OCI-LY7 (cell line): ENCODE data around the gene SNAPC5. TPM values are rescaled to one million over a fixed set of nuclear protein-coding genes. Genes with fewer than 3 reads are reported as not detected.

Experiments
- BruUV-seq: library from RNA; stranded (reverse); fragments of 400-500 nt; replicated peaks from 2 replicates; lab custom pipeline; 2021; lab: Mats Ljungman, UMichigan
- CTCF ChIA-PET: fragments of 300-600 bp; sonication (Branson Sonifier 250); formaldehyde crosslinking; loops from one replicate; lab custom pipeline; 2022; ENCODE audit warnings: antibody characterized with exemption; ENCODE audit not compliant: unreplicated experiment; lab: Charles Lee
- POLR2A ChIA-PET: fragments of 300-600 bp; sonication (Branson Sonifier 250); formaldehyde crosslinking; loops from one replicate; lab custom pipeline; 2022; ENCODE audit warnings: antibody characterized with exemption; lab: Charles Lee
- DNase-seq: peaks from one replicate; pipeline ENCODE4 v3.0.0-alpha.2; 2015; ENCODE audit warnings: low spot score
- H2AFZ ChIP-seq: fragments of 200-600 bp; sonication (generic), shearing (Covaris generic); 2 replicates; pipeline ENCODE4 v1.6.1; 2014; ENCODE audit warnings: mild to moderate bottlenecking, antibody characterized with exemption, low read length, moderate library complexity
- H3K27ac ChIP-seq: fragments of 200-600 bp; sonication (generic); 2 replicates; pipeline ENCODE4 v1.5.1; 2014; ENCODE audit warnings: mixed run types, low read depth, mild to moderate bottlenecking, moderate library complexity, low read length, inconsistent platforms; ENCODE audit not compliant: poor library complexity, severe bottlenecking
- H3K36me3 ChIP-seq: fragments of 200-600 bp; sonication (generic); 2 replicates; pipeline ENCODE4 v1.6.1; 2014; ENCODE audit warnings: mild to moderate bottlenecking, antibody characterized with exemption, low read length, moderate library complexity, mixed read lengths; ENCODE audit not compliant: insufficient read depth
- H3K4me1 ChIP-seq: fragments of 200-600 bp; sonication (generic); 2 replicates; pipeline ENCODE4 v1.5.1; 2014; ENCODE audit warnings: mild to moderate bottlenecking, low read length; ENCODE audit not compliant: insufficient read depth, poor library complexity, severe bottlenecking
- H3K4me2 ChIP-seq: fragments of 200-600 bp; sonication (generic); 2 replicates; pipeline ENCODE4 v1.6.1; 2014; ENCODE audit warnings: mild to moderate bottlenecking, low read length
- H3K4me3 ChIP-seq: fragments of 200-600 bp; sonication (generic); 2 replicates; pipeline ENCODE4 v1.5.1; 2014; ENCODE audit warnings: mild to moderate bottlenecking, low read depth, low read length; ENCODE audit not compliant: poor library complexity, severe bottlenecking
- H3K79me2 ChIP-seq: fragments of 200-600 bp; sonication (generic); 2 replicates; pipeline ENCODE4 v1.6.1; 2016; ENCODE audit warnings: low read depth, mild to moderate bottlenecking, low read length, moderate library complexity, mixed read lengths; ENCODE audit not compliant: insufficient read depth
- H3K9me2 ChIP-seq: fragments of 200-600 bp; sonication (generic); 2 replicates; pipeline ENCODE4 v1.6.1; 2016; ENCODE audit warnings: mild to moderate bottlenecking, low read length, mixed read lengths; ENCODE audit not compliant: insufficient read depth
- H3K9me3 ChIP-seq: fragments of 200-600 bp; sonication (generic); 2 replicates; pipeline ENCODE4 v1.6.1; 2014; ENCODE audit warnings: mild to moderate bottlenecking, mixed run types, low read length, mixed read lengths
- H4K20me1 ChIP-seq: fragments of 200-600 bp; sonication (generic); 2 replicates; pipeline ENCODE4 v1.6.1; 2014; ENCODE audit warnings: mild to moderate bottlenecking, antibody characterized with exemption, low read length, moderate library complexity, mixed read lengths; ENCODE audit not compliant: insufficient read depth
- CTCF ChIP-seq: fragments of 200-600 bp; sonication (generic); conservative IDR thresholded peaks from 2 replicates; pipeline ENCODE4 v1.5.1; 2014; ENCODE audit warnings: mild to moderate bottlenecking, antibody characterized with exemption, low read length, moderate library complexity, mixed read lengths
- EZH2phosphoT487 ChIP-seq: fragments of 200-600 bp; sonication (generic); IDR thresholded peaks from 2 replicates; pipeline ENCODE4 v1.6.1; 2018; ENCODE audit warnings: low read depth, borderline replicate concordance, mild to moderate bottlenecking, mixed run types, antibody characterized with exemption, low read length, moderate library complexity, mixed read lengths
- intact Hi-C: fragments of 100-400 bp; cut with micrococcal nuclease; formaldehyde crosslinking; loops from one replicate; pipeline ENCODE4 v1.10.0; 2022; ENCODE audit not compliant: unreplicated experiment
- total RNA-seq, 2 experiments: library from RNA; depleted of rRNA in 1 of 2; stranded (reverse); fragments of >200 nt in 1 of 2; shearing (Covaris generic) in 1 of 2; gene quantifications; 2 replicates each; pipeline ENCODE4 v1.2.3, GENCODE V29; 2014 to 2022

Gene SNAPC5
- total RNA-seq, 2 experiments from 2014 or later, result 26.5 to 30.7 TPM

DNA sequence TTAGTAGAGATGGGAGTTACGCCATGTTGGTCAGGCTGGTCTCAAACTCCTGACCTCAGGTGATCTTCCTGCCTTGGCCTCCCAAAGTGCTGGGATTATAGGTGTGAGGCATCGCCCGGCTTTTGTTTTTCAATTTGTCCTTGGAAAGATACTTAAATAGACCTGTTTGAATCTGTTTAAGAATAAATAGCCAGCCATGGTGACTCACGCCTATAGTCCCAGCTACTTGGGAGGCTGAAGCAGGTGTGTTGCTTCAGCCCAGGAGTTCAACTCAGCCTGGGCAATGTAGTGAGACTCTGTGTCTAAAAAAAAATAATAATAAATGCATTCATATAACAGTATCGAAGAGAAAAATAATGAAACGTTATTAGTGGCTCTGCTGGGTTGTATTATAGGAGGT, 17.3 kb downstream of the SNAPC5 start:
- Histone ChIP-seq H3K4me1 (no peaks in the 10 kb centered on the region), H3K4me2 (no peak overlapping the region), H3K79me2 (no peaks in the 10 kb centered on the region), H3K36me3 (peaks cover 40% of the 10 kb centered on the region), H3K27ac (no peak overlapping the region), H2AFZ (no peak overlapping the region), H3K9me3 (no peaks in the 10 kb centered on the region), H3K9me2 (no peaks in the 10 kb centered on the region), H3K4me3 (no peak overlapping the region), H4K20me1 (no peaks in the 10 kb centered on the region)
- TF ChIP-seq EZH2phosphoT487, result no peak
- TF ChIP-seq CTCF, result no peak
- ChIA-PET CTCF (no interaction called here), POLR2A (interaction anchor here (1.3 kb wide), 1 partner anchor 9 kb away, joined by 3 read pairs; no protein-coding TSS in a partner anchor)
- no peak for DNase-seq
- intact Hi-C loops, result no loop called here
- no TSS peak for BruUV-seq

DNA sequence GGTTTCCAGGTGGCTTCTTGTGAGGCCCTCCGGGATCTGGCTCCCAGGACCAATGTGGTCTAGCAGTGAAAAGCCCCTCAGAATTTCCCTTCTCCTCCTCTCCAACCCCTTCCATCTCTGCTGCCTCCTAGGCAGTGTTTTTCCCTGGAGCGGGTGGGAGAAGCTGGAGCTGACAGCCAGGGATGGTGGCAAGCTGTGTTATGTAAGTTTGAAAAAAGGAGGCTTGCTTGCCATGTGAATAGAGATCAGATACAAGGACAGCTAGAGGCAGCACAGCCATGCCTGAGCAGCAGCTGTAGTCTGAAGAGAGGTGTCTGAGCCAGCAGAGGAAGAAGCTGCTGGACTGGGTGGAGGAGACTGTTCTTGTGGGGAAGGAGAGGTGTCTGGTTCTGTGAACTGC, 20.6 kb downstream of the SNAPC5 start:
- Histone ChIP-seq H3K4me1 (no peaks in the 10 kb centered on the region), H3K27ac (no peak overlapping the region), H4K20me1 (no peaks in the 10 kb centered on the region), H3K9me2 (no peaks in the 10 kb centered on the region), H3K36me3 (peaks cover 15% of the 10 kb centered on the region), H3K9me3 (no peaks in the 10 kb centered on the region), H3K4me3 (no peak overlapping the region), H3K4me2 (no peak overlapping the region), H2AFZ (no peak overlapping the region), H3K79me2 (no peaks in the 10 kb centered on the region)
- TF ChIP-seq CTCF (no peak), EZH2phosphoT487 (no peak)
- CTCF ChIA-PET, result no interaction called here
- intact Hi-C loops, result no loop called here
- POLR2A ChIA-PET, result no interaction called here
- no TSS peak for BruUV-seq
- DNase-seq, result no peak

DNA sequence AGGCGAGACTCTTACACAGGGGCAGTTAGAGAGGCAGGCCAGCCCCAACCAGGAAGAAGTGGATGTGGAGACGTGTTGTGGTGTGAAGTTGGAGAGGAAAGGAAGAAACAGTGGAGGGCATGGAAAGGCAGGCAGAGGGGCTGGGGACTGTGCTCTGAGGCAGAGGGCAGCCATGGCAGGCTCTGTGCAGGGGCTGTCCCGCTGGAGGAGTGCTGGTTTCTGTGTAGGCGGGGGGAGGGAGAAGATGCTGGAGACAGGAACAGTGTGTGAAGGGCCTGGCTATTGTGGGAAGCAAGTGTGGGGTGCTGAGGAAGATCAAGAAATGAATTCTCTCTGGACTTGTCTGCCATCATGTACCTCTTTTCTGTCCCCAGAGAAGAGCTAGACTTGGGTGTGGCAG, 21.0 kb downstream of the SNAPC5 start:
- TF ChIP-seq EZH2phosphoT487, result no peak
- Histone ChIP-seq H3K4me1 (no peaks in the 10 kb centered on the region), H3K27ac (no peak overlapping the region), H2AFZ (no peak overlapping the region), H4K20me1 (no peaks in the 10 kb centered on the region), H3K9me3 (no peaks in the 10 kb centered on the region), H3K36me3 (peaks cover 10% of the 10 kb centered on the region), H3K4me2 (no peak overlapping the region), H3K79me2 (no peaks in the 10 kb centered on the region), H3K9me2 (no peaks in the 10 kb centered on the region), H3K4me3 (no peak overlapping the region)
- ChIA-PET POLR2A (no interaction called here), CTCF (no interaction called here)
- no peak for DNase-seq
- intact Hi-C loops, result no loop called here
- no TSS peak for BruUV-seq
